Measurements from ENCODE around the gene SAPCD2. TPM values are rescaled to one million over a fixed set of nuclear protein-coding genes. Genes with fewer than 3 reads are reported as not detected.
A peak's percentile ranks its signal among the peaks of the same experiment; 100 is the strongest.

Gene SAPCD2
- total and polyA plus RNA-seq, 2 experiments from 2014 or later, result 13.4 to 60.3 TPM

DNA sequence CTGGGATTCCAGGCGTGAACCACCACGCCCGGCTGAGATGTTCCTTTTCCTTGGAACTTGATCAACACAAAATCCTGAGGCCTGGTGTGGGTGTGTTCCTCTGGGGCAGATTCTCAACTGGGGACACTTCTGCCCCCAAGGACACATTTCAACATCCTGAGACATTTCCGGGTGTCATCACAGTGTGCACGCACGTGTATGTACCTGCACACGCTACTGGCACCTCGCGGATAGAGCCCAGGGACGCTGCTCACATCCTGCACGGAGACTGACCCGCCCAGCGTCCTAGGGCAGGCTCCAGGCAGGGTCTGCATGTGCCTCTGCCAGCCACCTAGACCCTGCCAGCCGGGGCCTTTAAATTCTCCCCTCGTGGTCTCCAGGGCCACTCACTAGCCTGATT, 8.0 kb downstream of the SAPCD2 start:
- Histone ChIP-seq H3K27me3 (ENCODE audit: insufficient read depth) (peaks cover 4% of the 10 kb centered on the region; the same call in 1 of the 2 replicates), H2AFZ (no peak overlapping the region), H3K36me3 (ENCODE audit: insufficient read depth) (no peaks in the 10 kb centered on the region; the same call in 1 of the 2 replicates), H3K9me2 (ENCODE audit: insufficient read depth) (no peaks in the 10 kb centered on the region), H3K4me1 (ENCODE audit: insufficient read depth) (no peaks in the 10 kb centered on the region), H3K4me3 (no peak overlapping the region), H3K27ac (ENCODE audit: low read depth) (no peak overlapping the region), H3K4me2 (no peak overlapping the region), H3K79me2 (replicated peaks; ENCODE audit: insufficient read depth) (peaks cover 6% of the 10 kb centered on the region; the same call in 1 of the 2 replicates), H3F3A (replicated peaks; ENCODE audit: low read depth) (no peaks in the 10 kb centered on the region), H4K20me1 (replicated peaks; ENCODE audit: insufficient read depth) (no peaks in the 10 kb centered on the region; the same call in 1 of the 2 replicates)
- no peak for DNase-seq (ENCODE audit: low spot score)
- H3K36me3 Mint-ChIP-seq (ENCODE audit: low read depth), result no peaks in the 10 kb centered on the region; the same call in 2 of the 3 replicates
- ATAC-seq, result no peak
- TF ChIP-seq ZNF331 (CRISPR knock-in tag; IDR thresholded peaks at IDR 0.05; ENCODE audit: low read depth) (no peak), POLR2AphosphoS5 (IDR thresholded peaks at IDR 0.05; ENCODE audit: low read depth) (peak; percentile 23; the same call in 1 of the 2 replicates), REST (IDR thresholded peaks at IDR 0.05; ENCODE audit: unreplicated experiment) (no peak)
- no peak overlapping the region for H3K4me3 Mint-ChIP-seq
- H3K27ac Mint-ChIP-seq, result no peak overlapping the region
- H3K27me3 Mint-ChIP-seq (ENCODE audit: insufficient read depth, low read depth, poor library complexity), result peaks cover 9% of the 10 kb centered on the region
- peaks cover 3% of the 10 kb centered on the region; the same call in 2 of the 3 replicates for H3K4me1 Mint-ChIP-seq
- H3K9me3 Mint-ChIP-seq, result no peaks in the 10 kb centered on the region

DNA sequence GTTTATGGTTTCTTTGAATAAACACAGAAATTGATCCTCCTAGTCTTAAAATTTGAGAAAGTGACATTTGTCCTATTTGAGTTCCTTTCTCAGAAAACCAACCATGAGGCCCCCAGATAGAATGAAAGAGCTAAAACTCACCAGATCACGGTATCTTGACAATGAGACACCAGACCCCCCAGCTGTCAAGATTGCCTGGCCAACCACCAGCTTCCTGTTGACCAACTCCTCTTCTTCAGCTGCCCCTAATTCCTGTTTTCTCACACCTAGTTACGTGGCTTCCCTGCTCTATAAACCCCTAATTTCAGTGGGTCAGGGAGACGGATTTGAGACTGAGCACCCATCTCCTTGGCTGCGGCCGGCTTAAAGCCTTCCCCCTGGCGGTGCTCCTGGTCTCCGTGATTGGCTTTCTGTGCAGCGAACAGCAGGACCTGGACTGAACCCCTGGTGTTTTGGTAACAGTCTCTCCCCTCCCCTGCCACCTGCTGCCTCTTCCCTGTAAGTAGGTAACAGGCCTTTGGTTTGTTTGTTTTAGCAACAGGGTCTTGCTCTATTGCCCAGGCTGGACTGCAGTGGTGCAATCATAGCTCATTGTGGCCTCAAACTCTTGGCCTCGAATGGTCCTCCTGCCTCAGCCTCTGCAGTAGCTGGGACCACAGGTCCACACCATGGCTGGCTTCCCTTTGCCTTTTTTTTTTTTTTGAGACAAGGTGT, 11.7 kb downstream of the SAPCD2 start:
- TF ChIP-seq POLR2AphosphoS5 (IDR thresholded peaks at IDR 0.05; ENCODE audit: low read depth) (no peak), EZH2 (IDR thresholded peaks at IDR 0.05; ENCODE audit: low read depth, unreplicated experiment) (no peak), CREB1 (CRISPR knock-in tag; IDR thresholded peaks at IDR 0.05; ENCODE audit: low read depth) (no peak), JUNB (IDR thresholded peaks at IDR 0.05; ENCODE audit: unreplicated experiment) (no peak), REST (IDR thresholded peaks at IDR 0.05; ENCODE audit: unreplicated experiment) (no peak), EZH2phosphoT487 (IDR thresholded peaks at IDR 0.05; ENCODE audit: unreplicated experiment) (no peak), STAT1 (IDR thresholded peaks at IDR 0.05; ENCODE audit: unreplicated experiment) (no peak), NANOG (IDR thresholded peaks at IDR 0.05; ENCODE audit: borderline replicate concordance) (no peak), ZNF114 (CRISPR knock-in tag; IDR thresholded peaks at IDR 0.05) (no peak)
- TF ChIP-seq, protein P1, sequence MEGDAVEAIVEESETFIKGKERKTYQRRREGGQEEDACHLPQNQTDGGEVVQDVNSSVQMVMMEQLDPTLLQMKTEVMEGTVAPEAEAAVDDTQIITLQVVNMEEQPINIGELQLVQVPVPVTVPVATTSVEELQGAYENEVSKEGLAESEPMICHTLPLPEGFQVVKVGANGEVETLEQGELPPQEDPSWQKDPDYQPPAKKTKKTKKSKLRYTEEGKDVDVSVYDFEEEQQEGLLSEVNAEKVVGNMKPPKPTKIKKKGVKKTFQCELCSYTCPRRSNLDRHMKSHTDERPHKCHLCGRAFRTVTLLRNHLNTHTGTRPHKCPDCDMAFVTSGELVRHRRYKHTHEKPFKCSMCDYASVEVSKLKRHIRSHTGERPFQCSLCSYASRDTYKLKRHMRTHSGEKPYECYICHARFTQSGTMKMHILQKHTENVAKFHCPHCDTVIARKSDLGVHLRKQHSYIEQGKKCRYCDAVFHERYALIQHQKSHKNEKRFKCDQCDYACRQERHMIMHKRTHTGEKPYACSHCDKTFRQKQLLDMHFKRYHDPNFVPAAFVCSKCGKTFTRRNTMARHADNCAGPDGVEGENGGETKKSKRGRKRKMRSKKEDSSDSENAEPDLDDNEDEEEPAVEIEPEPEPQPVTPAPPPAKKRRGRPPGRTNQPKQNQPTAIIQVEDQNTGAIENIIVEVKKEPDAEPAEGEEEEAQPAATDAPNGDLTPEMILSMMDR (conservative IDR thresholded peaks at IDR 0.05; ENCODE audit: low read depth in 2 of 2), result no peak; a peak in 1 of 4 replicates
- peaks cover 22% of the 10 kb centered on the region for H3K27me3 Mint-ChIP-seq (ENCODE audit: insufficient read depth, low read depth, poor library complexity)
- H3K27ac Mint-ChIP-seq, result no peak overlapping the region
- Histone ChIP-seq H3K4me2 (no peak overlapping the region), H3K79me2 (replicated peaks; ENCODE audit: insufficient read depth) (no peaks in the 10 kb centered on the region), H3K27me3 (ENCODE audit: insufficient read depth) (peaks cover 20% of the 10 kb centered on the region), H3K27ac (ENCODE audit: low read depth) (no peak overlapping the region), H3K36me3 (ENCODE audit: insufficient read depth) (no peaks in the 10 kb centered on the region), H3K4me1 (ENCODE audit: insufficient read depth) (no peaks in the 10 kb centered on the region), H2AFZ (no peak overlapping the region), H4K20me1 (replicated peaks; ENCODE audit: insufficient read depth) (no peaks in the 10 kb centered on the region), H3K4me3 (no peak overlapping the region), H3K9me2 (ENCODE audit: insufficient read depth) (no peaks in the 10 kb centered on the region), H3F3A (replicated peaks; ENCODE audit: low read depth) (no peaks in the 10 kb centered on the region)
- H3K36me3 Mint-ChIP-seq (ENCODE audit: low read depth), result no peaks in the 10 kb centered on the region
- peaks cover 2% of the 10 kb centered on the region; the same call in 1 of the 3 replicates for H3K4me1 Mint-ChIP-seq
- DNase-seq (ENCODE audit: low spot score) (no peak), ATAC-seq (no peak)
- H3K4me3 Mint-ChIP-seq, result no peak overlapping the region
- H3K9me3 Mint-ChIP-seq, result no peaks in the 10 kb centered on the region
